Chondrocyte (in vitro differentiated cells): Measurements from ENCODE around the gene DDX59. TPM values are rescaled to one million over a fixed set of nuclear protein-coding genes. Genes with fewer than 3 reads are reported as not detected.

ENCODE experiments used
- DNase-seq: peaks from one replicate; pipeline ENCODE4 v3.0.0; 2021; ENCODE audit warnings: mixed read lengths, low spot score
- H3K27ac Mint-ChIP-seq: one replicate; pipeline ENCODE4 v1.8.0; 2021; ENCODE audit warnings: mild to moderate bottlenecking, moderate library complexity, mixed read lengths; ENCODE audit not compliant: unreplicated experiment
- H3K27me3 Mint-ChIP-seq: 2 replicates; pipeline ENCODE4 v1.8.0; 2021; ENCODE audit warnings: low read depth, mixed read lengths
- H3K36me3 Mint-ChIP-seq: 2 replicates; pipeline ENCODE4 v1.8.0; 2021; ENCODE audit warnings: low read depth, mixed read lengths
- H3K4me1 Mint-ChIP-seq: 2 replicates; pipeline ENCODE4 v1.8.0; 2021; ENCODE audit warnings: low read depth, mild to moderate bottlenecking, mixed read lengths
- H3K4me3 Mint-ChIP-seq: one replicate; pipeline ENCODE4 v1.8.0; 2021; ENCODE audit warnings: mild to moderate bottlenecking, moderate library complexity, mixed read lengths; ENCODE audit not compliant: unreplicated experiment
- H3K9me3 Mint-ChIP-seq: 2 replicates; pipeline ENCODE4 v1.8.0; 2021; ENCODE audit warnings: low read depth, mixed read lengths
- CTCF ChIP-seq: fragments of 200-600 bp; sonication (generic); IDR thresholded peaks from 2 replicates; pipeline ENCODE4 v1.5.0; 2021; ENCODE audit warnings: antibody characterized with exemption, mild to moderate bottlenecking, moderate library complexity
- total RNA-seq: library from RNA; stranded (reverse); gene quantifications from 3 replicates; pipeline ENCODE4 v1.2.1, GENCODE V29; 2021

The DDX59 gene
- total RNA-seq, 1 donor from 2014 or later = 15.9 TPM

DNA sequence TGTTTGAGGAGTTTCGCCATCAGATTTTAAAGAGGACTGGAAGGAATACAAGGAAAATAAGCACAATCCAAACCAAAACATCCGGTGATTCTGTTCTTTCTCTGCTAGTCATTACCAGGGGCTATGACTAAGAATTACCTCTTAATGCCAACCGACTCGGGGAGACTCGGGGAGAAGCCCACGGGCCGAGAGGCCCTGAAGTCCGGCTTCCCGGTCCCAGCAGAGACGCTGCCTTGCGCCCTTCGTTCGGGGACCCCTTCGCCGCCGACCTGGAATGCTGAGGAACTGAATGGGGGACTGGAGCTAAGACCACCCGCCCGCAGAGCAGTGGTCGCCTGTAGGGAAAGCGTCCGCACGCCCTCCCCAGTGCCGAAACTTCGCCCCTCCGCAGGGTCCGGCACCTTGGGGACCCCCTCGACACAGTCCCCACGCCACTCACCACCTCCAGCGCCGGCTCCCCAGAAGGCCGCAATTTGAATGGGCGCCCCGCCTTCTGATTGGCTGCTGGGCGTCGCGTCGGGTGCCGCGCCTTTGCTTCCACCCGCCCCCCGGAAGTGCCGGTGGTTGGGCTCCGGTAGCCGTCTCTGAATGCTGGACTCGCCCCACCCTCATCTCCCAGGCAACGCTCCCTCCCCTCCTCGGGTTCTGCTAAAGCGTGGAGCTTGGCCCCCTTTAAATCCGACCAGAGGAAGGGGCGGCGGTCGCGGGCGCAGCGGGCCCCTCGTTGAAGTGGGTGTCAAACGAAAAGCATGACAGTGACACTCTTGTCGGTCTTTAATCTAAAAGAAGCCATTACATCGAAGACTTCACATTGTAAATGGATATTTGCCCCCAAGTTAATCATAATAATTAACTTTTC, 49.2 kb downstream of the DDX59 start, which contains the start of gene KIF14:
Gene KIF14, minus strand, starts transcription at position 479 of the 859 bp plus-strand sequence. CDS start 2,028 bp downstream, outside the sequence.
- no peak for TF ChIP-seq CTCF
- Mint-ChIP-seq H3K27me3 (no peaks in the 10 kb centered on the region), H3K4me3 (peak within 1 kb of the TSS; percentile 94), H3K4me1 (peaks cover 15% of the 10 kb centered on the region), H3K36me3 (no peaks in the 10 kb centered on the region), H3K9me3 (no peaks in the 10 kb centered on the region), H3K27ac (peak within 1 kb of the TSS; percentile 87)
- peak; percentile 94 for DNase-seq

DNA sequence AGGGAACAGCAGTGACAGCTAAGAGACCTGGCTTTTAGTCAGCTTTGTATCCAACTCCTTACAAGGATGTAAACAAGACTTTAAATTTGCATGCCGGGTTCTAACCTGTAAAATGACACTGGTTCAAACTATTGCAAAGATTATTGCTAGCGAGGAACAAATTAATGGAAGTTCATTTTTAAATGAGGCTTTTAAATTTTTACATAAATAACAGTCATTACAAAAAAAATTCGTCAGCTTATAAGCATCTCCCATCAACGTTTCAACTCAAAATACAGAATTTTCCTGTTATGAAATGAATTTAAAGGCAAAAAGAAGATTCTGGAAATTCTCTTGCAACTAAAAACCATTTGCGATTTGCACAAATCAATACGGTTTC, 49.8 kb downstream of the DDX59 start:
- H3K36me3 Mint-ChIP-seq = no peaks in the 10 kb centered on the region
- H3K9me3 Mint-ChIP-seq = no peaks in the 10 kb centered on the region
- H3K4me1 Mint-ChIP-seq = peaks cover 9% of the 10 kb centered on the region
- TF ChIP-seq CTCF = no peak
- peak overlapping the region; percentile 94 for H3K4me3 Mint-ChIP-seq
- H3K27me3 Mint-ChIP-seq = no peaks in the 10 kb centered on the region
- DNase-seq = no peak
- H3K27ac Mint-ChIP-seq = peak overlapping the region; percentile 87

GRCh38 chr1:200610846-200611245, 58.9 kb downstream of the DDX59 start:
- no peaks in the 10 kb centered on the region for H3K9me3 Mint-ChIP-seq
- DNase-seq = no peak
- H3K4me3 Mint-ChIP-seq = no peak overlapping the region
- no peaks in the 10 kb centered on the region for H3K27me3 Mint-ChIP-seq
- H3K4me1 Mint-ChIP-seq = peaks cover 7% of the 10 kb centered on the region
- TF ChIP-seq CTCF = no peak
- H3K27ac Mint-ChIP-seq = peak overlapping the region; percentile 29
- H3K36me3 Mint-ChIP-seq = peaks cover 1% of the 10 kb centered on the region

GRCh38 chr1:200602632-200603031, 67.1 kb downstream of the DDX59 start:
- Mint-ChIP-seq H3K4me1 (no peaks in the 10 kb centered on the region), H3K27me3 (no peaks in the 10 kb centered on the region), H3K4me3 (no peak overlapping the region), H3K27ac (no peak overlapping the region), H3K36me3 (peaks cover 1% of the 10 kb centered on the region), H3K9me3 (no peaks in the 10 kb centered on the region)
- no peak for DNase-seq
- no peak for TF ChIP-seq CTCF

Other genes with a start within 250 kb of the DDX59 start
- gene KIF14, start 49.2 kb downstream of the DDX59 start, total RNA-seq = 1.3 to 2.1 TPM (median 2.0 TPM) in 3 replicates
- 46.7 to 51.8 TPM (median 51.7 TPM) in 3 replicates for gene CAMSAP2, start 69.0 kb upstream of the DDX59 start, total RNA-seq
- gene GPR25, start 203.1 kb upstream of the DDX59 start, total RNA-seq = not detected in 3 replicates
- gene INAVA, start 225.0 kb upstream of the DDX59 start, total RNA-seq = 3.8 to 6.8 TPM (median 5.0 TPM) in 3 replicates